Endodermal cell (in vitro differentiated cells): ENCODE measurements around the gene LYPD6. TPM values are rescaled to one million over a fixed set of nuclear protein-coding genes. Genes with fewer than 3 reads are reported as not detected.

ENCODE experiments used
- DNase-seq: peaks from one replicate; pipeline ENCODE4 v3.0.0-alpha.2; 2017
- H3K27ac ChIP-seq: 2 replicates; pipeline ENCODE4 v1.5.1; 2013; ENCODE audit warnings: mild to moderate bottlenecking, low read depth, low read length, moderate library complexity
- H3K27me3 ChIP-seq: 2 replicates; pipeline ENCODE4 v1.6.1; 2013; ENCODE audit warnings: mild to moderate bottlenecking, low read length, moderate library complexity; ENCODE audit not compliant: insufficient read depth, control insufficient read depth, poor library complexity, severe bottlenecking
- H3K36me3 ChIP-seq: 2 replicates; pipeline ENCODE4 v1.7.0; 2013; ENCODE audit warnings: mild to moderate bottlenecking, low read length, moderate library complexity; ENCODE audit not compliant: control insufficient read depth, insufficient read depth
- H3K4me1 ChIP-seq: one replicate; pipeline ENCODE4 v1.7.0; 2013; ENCODE audit warnings: low read length; ENCODE audit not compliant: control insufficient read depth, insufficient read depth
- H3K4me3 ChIP-seq: 2 replicates; pipeline ENCODE4 v1.5.1; 2013; ENCODE audit warnings: mild to moderate bottlenecking, low read length, moderate library complexity
- H3K9ac ChIP-seq: 2 replicates; pipeline ENCODE4 v1.6.1; 2013; ENCODE audit warnings: mild to moderate bottlenecking, low read length, moderate library complexity; ENCODE audit not compliant: poor library complexity, severe bottlenecking; ENCODE audit errors: extremely low read depth
- H3K9me3 ChIP-seq: 2 replicates; pipeline ENCODE4 v1.6.1; 2013; ENCODE audit warnings: mild to moderate bottlenecking, low read length, moderate library complexity; ENCODE audit not compliant: control insufficient read depth
- H3K27ac Mint-ChIP-seq: 2 replicates; pipeline ENCODE4 v1.8.0; 2020; ENCODE audit warnings: mixed read lengths
- H3K27me3 Mint-ChIP-seq: 2 replicates; pipeline ENCODE4 v1.8.0; 2021; ENCODE audit warnings: mild to moderate bottlenecking, mixed read lengths; ENCODE audit not compliant: insufficient read depth
- H3K36me3 Mint-ChIP-seq: 2 replicates; pipeline ENCODE4 v1.8.0; 2020; ENCODE audit warnings: low read depth, mixed read lengths
- H3K4me1 Mint-ChIP-seq: 2 replicates; pipeline ENCODE4 v1.8.0; 2020; ENCODE audit warnings: mixed read lengths
- H3K4me3 Mint-ChIP-seq: 2 replicates; pipeline ENCODE4 v1.8.0; 2020; ENCODE audit warnings: mild to moderate bottlenecking, moderate library complexity, mixed read lengths
- H3K9me3 Mint-ChIP-seq: 2 replicates; pipeline ENCODE4 v1.8.0; 2020; ENCODE audit warnings: mild to moderate bottlenecking, mixed read lengths
- CTCF ChIP-seq: fragments of 200-600 bp; sonication (generic); conservative IDR thresholded peaks from 2 replicates; pipeline ENCODE4 v1.5.0; 2021; ENCODE audit warnings: antibody characterized with exemption, mild to moderate bottlenecking
- WGBS, 2 experiments: methylation state at CpG; one replicate each; pipeline versions ENCODE4 v1.1.5 to v1.1.7; 2013; ENCODE audit warnings: missing lambda C conversion rate in 2 of 2, mixed read lengths in 1 of 2; ENCODE audit not compliant: insufficient coverage in 1 of 2, insufficient read length in 1 of 2; 5-methylcytosine and 5-hydroxymethylcytosine counted together
- total RNA-seq, 2 donors: library from RNA; stranded (reverse); fragmentation: NEBNext Ultra II Directional in 1 of 2; extraction: Animal tissue kit (Norgen Biotek cat#: 25700) in 1 of 2; gene quantifications; 2 replicates in 1 of 2; 3 replicates in 1 of 2; pipeline ENCODE4 v1.2.1, GENCODE V29; 2021

Gene LYPD6
- total RNA-seq, 2 donors from 2014 or later = 6.7 to 8.5 TPM

GRCh38 chr2:149332364-149332763 is 2.0 kb downstream of the LYPD6 start:
- no peak for TF ChIP-seq CTCF
- Mint-ChIP-seq H3K27me3 (peaks cover 24% of the 10 kb centered on the region), H3K27ac (no peak overlapping the region), H3K36me3 (no peaks in the 10 kb centered on the region), H3K9me3 (peaks cover under 1% of the 10 kb centered on the region), H3K4me1 (peaks cover 20% of the 10 kb centered on the region), H3K4me3 (no peak overlapping the region)
- no peak for DNase-seq
- Histone ChIP-seq H3K27me3 (peaks cover 27% of the 10 kb centered on the region), H3K9ac (no peak overlapping the region), H3K9me3 (peaks cover 6% of the 10 kb centered on the region), H3K27ac (no peak overlapping the region), H3K36me3 (no peaks in the 10 kb centered on the region), H3K4me3 (no peak overlapping the region), H3K4me1 (no peaks in the 10 kb centered on the region)
- WGBS, 2 experiments = 73 to 94% methylated on average over 1 of the region's 2 CpGs

- H3K4me3 ChIP-seq = no peak overlapping the region
- H3K27ac ChIP-seq = no peak overlapping the region
- no peak for DNase-seq
- H3K4me1 Mint-ChIP-seq = peaks cover 16% of the 10 kb centered on the region
- H3K9me3 Mint-ChIP-seq = peaks cover 6% of the 10 kb centered on the region
- no peak overlapping the region for H3K9ac ChIP-seq
- H3K4me3 Mint-ChIP-seq = no peak overlapping the region
- H3K27me3 Mint-ChIP-seq = peaks cover 15% of the 10 kb centered on the region
- no peak for TF ChIP-seq CTCF
- H3K36me3 Mint-ChIP-seq = peaks cover 2% of the 10 kb centered on the region
- WGBS, 2 experiments = 86 to 96% methylated on average over 2 to 3 of the region's 3 CpGs
- H3K4me1 ChIP-seq = no peaks in the 10 kb centered on the region
- H3K9me3 ChIP-seq = peaks cover 10% of the 10 kb centered on the region
- no peaks in the 10 kb centered on the region for H3K36me3 ChIP-seq
- peaks cover 27% of the 10 kb centered on the region for H3K27me3 ChIP-seq
- H3K27ac Mint-ChIP-seq = no peak overlapping the region
Measured at GRCh38 chr2:149333636-149334035, 3.2 kb downstream of the LYPD6 start.

- H3K4me1 ChIP-seq = no peaks in the 10 kb centered on the region
- H3K36me3 ChIP-seq = no peaks in the 10 kb centered on the region
- no peak overlapping the region for H3K4me3 Mint-ChIP-seq
- no peak overlapping the region for H3K27ac ChIP-seq
- peaks cover 2% of the 10 kb centered on the region for H3K36me3 Mint-ChIP-seq
- peaks cover 10% of the 10 kb centered on the region for H3K9me3 ChIP-seq
- no peak for TF ChIP-seq CTCF
- WGBS, 2 experiments = 86% methylated on average over 2 of the region's 2 CpGs; no CpG with 5 or more reads in 1 of the 2 experiments
- no peak overlapping the region for H3K4me3 ChIP-seq
- peaks cover 6% of the 10 kb centered on the region for H3K9me3 Mint-ChIP-seq
- H3K27ac Mint-ChIP-seq = no peak overlapping the region
- H3K9ac ChIP-seq = no peak overlapping the region
- H3K4me1 Mint-ChIP-seq = peaks cover 18% of the 10 kb centered on the region
- peaks cover 22% of the 10 kb centered on the region for H3K27me3 ChIP-seq
- no peak for DNase-seq
- H3K27me3 Mint-ChIP-seq = peaks cover 11% of the 10 kb centered on the region
Measured at GRCh38 chr2:149334156-149334555, 3.8 kb downstream of the LYPD6 start.
